ENCODE results near the gene PIGQ.

Gene PIGQ

GRCh38 chr16:539901-540530, 29.8 kb upstream of the PIGQ start:
- TF ChIP-seq, protein P1, sequence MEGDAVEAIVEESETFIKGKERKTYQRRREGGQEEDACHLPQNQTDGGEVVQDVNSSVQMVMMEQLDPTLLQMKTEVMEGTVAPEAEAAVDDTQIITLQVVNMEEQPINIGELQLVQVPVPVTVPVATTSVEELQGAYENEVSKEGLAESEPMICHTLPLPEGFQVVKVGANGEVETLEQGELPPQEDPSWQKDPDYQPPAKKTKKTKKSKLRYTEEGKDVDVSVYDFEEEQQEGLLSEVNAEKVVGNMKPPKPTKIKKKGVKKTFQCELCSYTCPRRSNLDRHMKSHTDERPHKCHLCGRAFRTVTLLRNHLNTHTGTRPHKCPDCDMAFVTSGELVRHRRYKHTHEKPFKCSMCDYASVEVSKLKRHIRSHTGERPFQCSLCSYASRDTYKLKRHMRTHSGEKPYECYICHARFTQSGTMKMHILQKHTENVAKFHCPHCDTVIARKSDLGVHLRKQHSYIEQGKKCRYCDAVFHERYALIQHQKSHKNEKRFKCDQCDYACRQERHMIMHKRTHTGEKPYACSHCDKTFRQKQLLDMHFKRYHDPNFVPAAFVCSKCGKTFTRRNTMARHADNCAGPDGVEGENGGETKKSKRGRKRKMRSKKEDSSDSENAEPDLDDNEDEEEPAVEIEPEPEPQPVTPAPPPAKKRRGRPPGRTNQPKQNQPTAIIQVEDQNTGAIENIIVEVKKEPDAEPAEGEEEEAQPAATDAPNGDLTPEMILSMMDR (conservative IDR thresholded peaks at IDR 0.05; ENCODE audit: low read depth), result no peak
- POLR2A ChIA-PET (ENCODE audit: low non-redundant PET), result no interaction called here
- CTCF ChIA-PET, result no interaction called here
- H3K27ac ChIP-seq, result peak overlapping the region; percentile 25
- DNase-seq (ENCODE audit: low spot score), result no peak

DNA sequence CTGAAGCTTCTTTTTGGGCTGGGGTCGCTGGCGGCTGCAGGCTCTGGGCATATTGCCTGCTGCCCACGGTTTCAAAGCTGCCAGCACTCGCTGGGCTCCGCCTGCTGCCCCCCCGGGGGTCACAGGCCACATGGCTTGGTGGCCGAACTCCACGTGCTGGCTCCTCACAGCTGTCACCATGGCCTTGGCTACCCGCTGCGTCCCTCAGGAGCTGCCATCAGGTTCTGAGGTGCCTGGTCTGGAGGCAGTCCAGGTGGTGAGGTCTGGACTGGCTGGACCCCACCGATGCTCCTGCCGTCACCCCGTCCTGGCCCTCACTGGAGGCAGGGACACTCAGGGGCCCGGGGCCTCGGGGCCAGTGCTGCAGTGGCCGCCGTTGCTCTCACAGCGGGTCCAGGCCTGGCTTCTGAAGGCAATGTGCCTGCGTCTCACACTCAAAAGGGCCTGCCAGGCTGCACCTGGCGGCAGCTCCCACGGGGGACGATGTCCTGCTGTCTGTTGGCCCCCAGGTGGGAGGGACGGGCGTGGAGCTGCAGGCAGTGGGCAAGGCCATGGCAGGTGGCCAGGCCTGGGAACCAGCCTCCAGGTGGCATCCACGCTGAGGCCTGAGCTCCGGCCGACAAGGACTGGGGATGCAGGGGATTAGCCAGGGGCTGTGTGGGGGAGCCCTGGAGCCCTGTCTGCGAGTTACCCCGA, 29.0 kb upstream of the PIGQ start:
- CTCF ChIA-PET, result no interaction called here
- H3K27ac ChIP-seq, result peak overlapping the region; percentile 25
- no peak for DNase-seq (ENCODE audit: low spot score)
- TF ChIP-seq, protein P1 (conservative IDR thresholded peaks at IDR 0.05; ENCODE audit: low read depth), result no peak
- POLR2A ChIA-PET (ENCODE audit: low non-redundant PET), result no interaction called here

DNA sequence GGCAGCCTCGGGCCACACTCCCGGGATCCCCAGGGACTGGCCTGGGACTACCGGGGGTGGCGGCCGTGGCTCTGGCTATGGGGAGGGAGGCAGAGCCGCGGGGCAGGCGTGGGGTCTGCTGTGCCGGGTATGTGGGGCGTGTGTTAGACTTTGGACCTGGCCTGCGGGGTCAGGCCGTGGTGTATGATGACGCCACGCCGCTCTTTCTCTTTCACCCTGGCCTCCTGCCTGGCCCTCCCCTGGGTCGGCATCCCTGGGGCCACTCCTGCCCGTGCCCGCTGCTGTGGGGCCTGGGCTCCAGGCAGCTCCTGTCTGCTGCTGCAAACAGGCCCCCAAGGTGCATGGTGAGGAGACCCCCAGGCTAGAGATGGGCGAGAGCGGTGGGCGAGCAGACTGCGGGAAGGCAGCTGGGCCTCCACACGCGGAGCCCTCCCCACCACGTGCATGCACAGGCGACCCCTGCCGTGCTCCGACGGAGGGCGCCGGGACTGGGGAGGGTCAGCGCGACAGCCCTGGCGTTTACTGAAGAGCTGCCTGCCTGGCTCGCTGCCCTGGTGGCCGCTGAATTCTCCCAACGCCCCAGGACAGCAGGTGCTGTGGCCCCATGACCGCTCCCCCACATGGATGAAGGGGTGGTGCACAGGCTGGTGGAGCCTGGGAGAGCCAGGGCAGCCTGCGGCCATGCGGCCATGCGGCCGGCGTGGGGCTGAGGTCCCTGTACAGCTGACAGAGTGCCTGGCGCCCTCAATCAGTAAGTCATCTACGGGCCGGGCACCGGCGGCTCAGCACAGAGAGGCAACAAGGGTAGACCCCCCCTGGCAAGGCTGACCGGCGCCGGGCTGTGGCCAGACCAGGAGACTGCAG, 26.2 kb upstream of the PIGQ start:
- POLR2A ChIA-PET (ENCODE audit: low non-redundant PET), result no interaction called here
- peak overlapping the region; percentile 32; the same call in 1 of the 2 replicates for H3K27ac ChIP-seq
- TF ChIP-seq, protein P1 (conservative IDR thresholded peaks at IDR 0.05; ENCODE audit: low read depth), result no peak
- CTCF ChIA-PET, result interaction anchor here (0.6 kb wide), 1 partner anchor 189 kb away, joined by 3 read pairs; no protein-coding TSS in a partner anchor
- DNase-seq (ENCODE audit: low spot score), result no peak

- H3K27ac ChIP-seq, result peak overlapping the region; percentile 32; the same call in 1 of the 2 replicates
- DNase-seq (ENCODE audit: low spot score), result no peak
- ChIA-PET POLR2A (ENCODE audit: low non-redundant PET) (no interaction called here), CTCF (interaction anchor here (0.6 to 0.9 kb wide), 2 partner anchors 33 to 327 kb away, joined by 3 to 6 read pairs; no protein-coding TSS in a partner anchor)
- TF ChIP-seq, protein P1 (conservative IDR thresholded peaks at IDR 0.05; ENCODE audit: low read depth), result no peak
Measured at GRCh38 chr16:544517-544916, 25.3 kb upstream of the PIGQ start.

- H3K27ac ChIP-seq, result peak overlapping the region; percentile 44
- POLR2A ChIA-PET (ENCODE audit: low non-redundant PET), result no interaction called here
- DNase-seq (ENCODE audit: low spot score), result no peak
- TF ChIP-seq, protein P1 (conservative IDR thresholded peaks at IDR 0.05; ENCODE audit: low read depth), result peak; percentile 63
- CTCF ChIA-PET, result interaction anchor here (0.6 kb wide), 2 partner anchors 10 to 84 kb away, joined by 3 to 5 read pairs; partner anchors contain the start of gene WFIKKN1
Measured at GRCh38 chr16:546909-547770, 22.6 kb upstream of the PIGQ start.

Measured in RWPE1 (cell line).